Stimulated activated CD4-positive, alpha-beta T cell treated with anti-CD3 and anti-CD28 coated beads, Interleukin-1b, Interleukin-23, amount 100 ng/mL, for 1 hour (primary cell): ENCODE data around the gene MYL9.

ENCODE experiments used
- DNase-seq, 2 donors: peaks; one replicate each; pipeline ENCODE4 v3.0.0-alpha.2; 2020; ENCODE audit warnings: low read depth in 2 of 2

Gene MYL9

GRCh38 chr20:36579996-36580545 lies 38.8 kb downstream of the MYL9 start:
- DNase-seq = no peak

GRCh38 chr20:36582322-36582721 lies 41.0 kb downstream of the MYL9 start:
- no peak for DNase-seq

GRCh38 chr20:36582821-36583220 lies 41.5 kb downstream of the MYL9 start:
- DNase-seq = no peak

GRCh38 chr20:36584018-36584481 lies 42.7 kb downstream of the MYL9 start:
- DNase-seq = no peak

- no peak for DNase-seq
Measured at GRCh38 chr20:36585410-36586125, 44.2 kb downstream of the MYL9 start.

GRCh38 chr20:36587388-36588070 lies 46.2 kb downstream of the MYL9 start:
- no peak for DNase-seq

- DNase-seq = no peak
Measured at GRCh38 chr20:36591281-36591680, 50.0 kb downstream of the MYL9 start.

GRCh38 chr20:36591854-36592641 lies 50.7 kb downstream of the MYL9 start:
- no peak for DNase-seq

- DNase-seq = no peak
Measured at GRCh38 chr20:36593347-36593929, 52.1 kb downstream of the MYL9 start.

GRCh38 chr20:36599912-36600345 lies 58.6 kb downstream of the MYL9 start:
- no peak for DNase-seq
